RWPE2 (cell line): ENCODE results near the gene MIS18A.

ENCODE experiments used
- ATAC-seq: fragments of 200-7000 bp; cut with Tn5 transposase; 3 replicates; pipeline ENCODE4 v1.9.1; 2021; ENCODE audit warnings: low read depth
- DNase-seq: peaks from one replicate; pipeline ENCODE4 v3.0.0-alpha.2; 2020; ENCODE audit warnings: low spot score
- H3K27ac ChIP-seq: fragments of 450-650 bp; 2 replicates; pipeline ENCODE4 v1.5.1; 2017; ENCODE audit warnings: mild to moderate bottlenecking; ENCODE audit not compliant: poor library complexity, severe bottlenecking
- H3K27me3 ChIP-seq: fragments of 250-450 bp; sonication (Bioruptor Pico); 2 replicates; pipeline ENCODE4 v1.5.1; 2021; ENCODE audit warnings: mild to moderate bottlenecking, moderate library complexity; ENCODE audit not compliant: insufficient read depth, poor library complexity, severe bottlenecking
- H3K36me3 ChIP-seq: fragments of 250-450 bp; sonication (Bioruptor Pico); 2 replicates; pipeline ENCODE4 v1.5.1; 2020; ENCODE audit warnings: low read depth, mild to moderate bottlenecking, moderate library complexity
- H3K4me1 ChIP-seq: fragments of 250-450 bp; sonication (Bioruptor Pico); 2 replicates; pipeline ENCODE4 v1.5.1; 2021; ENCODE audit warnings: mild to moderate bottlenecking, moderate library complexity; ENCODE audit not compliant: insufficient read depth, poor library complexity, severe bottlenecking
- H3K4me3 ChIP-seq: fragments of 250-450 bp; sonication (Bioruptor Pico); 2 replicates; pipeline ENCODE4 v1.5.1; 2021; ENCODE audit warnings: mild to moderate bottlenecking, moderate library complexity; ENCODE audit not compliant: severe bottlenecking
- H3K9me3 ChIP-seq: fragments of 250-450 bp; sonication (Bioruptor Pico); 2 replicates; pipeline ENCODE4 v1.5.1; 2021; ENCODE audit warnings: mild to moderate bottlenecking, moderate library complexity; ENCODE audit not compliant: severe bottlenecking
- CTCF ChIP-seq: fragments of 450-650 bp; IDR thresholded peaks from one replicate; pipeline ENCODE4 v1.5.1; 2017; ENCODE audit warnings: mild to moderate bottlenecking, moderate library complexity; ENCODE audit not compliant: poor library complexity, severe bottlenecking

MIS18A gene

GRCh38 chr21:32257962-32258785 is 20.7 kb downstream of the MIS18A start:
- H3K27ac ChIP-seq: no peak overlapping the region
- ATAC-seq: peak; percentile 88
- no peaks in the 10 kb centered on the region for H3K36me3 ChIP-seq
- DNase-seq: no peak
- H3K27me3 ChIP-seq: no peaks in the 10 kb centered on the region
- peak; percentile 82 for TF ChIP-seq CTCF
- peaks cover 3% of the 10 kb centered on the region for H3K4me1 ChIP-seq
- H3K9me3 ChIP-seq: no peaks in the 10 kb centered on the region
- no peak overlapping the region for H3K4me3 ChIP-seq

DNA sequence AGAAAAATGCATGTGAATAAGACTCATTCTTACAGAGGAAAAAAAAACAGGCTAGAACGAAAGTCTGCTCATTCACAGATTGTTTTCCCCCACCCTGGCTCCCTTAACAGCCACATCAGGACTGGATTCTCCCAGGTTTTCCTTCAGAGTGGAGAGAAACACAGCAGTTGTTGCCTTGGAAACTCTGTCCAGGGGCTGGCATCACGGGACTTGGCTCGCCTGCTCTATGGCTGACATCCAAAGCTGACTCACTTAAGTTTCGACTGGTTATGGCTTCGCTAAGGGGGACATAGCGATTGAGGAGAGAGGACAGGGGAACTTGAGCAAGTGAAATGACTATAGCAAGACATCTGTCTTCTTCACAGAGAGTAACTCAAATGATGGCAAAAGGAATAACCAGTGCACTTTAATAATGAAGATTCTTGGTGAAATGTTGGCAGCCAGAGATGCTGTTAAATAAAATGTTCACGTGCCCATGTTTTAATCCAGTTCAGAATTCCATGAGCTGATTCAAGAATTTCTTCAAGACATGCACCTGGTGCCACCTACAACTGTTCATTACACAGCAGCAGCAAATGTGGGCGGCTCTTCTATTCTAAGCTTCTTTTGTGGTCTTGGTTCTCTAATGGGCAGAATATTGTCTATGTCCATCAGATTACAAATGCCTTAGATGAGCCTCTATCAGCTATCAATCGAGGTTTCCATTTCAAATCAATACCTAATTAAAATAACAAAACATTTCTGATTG is 21.8 kb downstream of the MIS18A start:
- no peak overlapping the region for H3K27ac ChIP-seq
- no peak for TF ChIP-seq CTCF
- no peaks in the 10 kb centered on the region for H3K27me3 ChIP-seq
- no peak overlapping the region for H3K4me3 ChIP-seq
- H3K36me3 ChIP-seq: no peaks in the 10 kb centered on the region
- peaks cover 3% of the 10 kb centered on the region for H3K4me1 ChIP-seq
- DNase-seq: no peak
- ATAC-seq: peak; percentile 66
- H3K9me3 ChIP-seq: no peaks in the 10 kb centered on the region

- Histone ChIP-seq H3K36me3 (no peaks in the 10 kb centered on the region), H3K27ac (no peak overlapping the region), H3K27me3 (no peaks in the 10 kb centered on the region), H3K4me1 (peaks cover 3% of the 10 kb centered on the region), H3K4me3 (no peak overlapping the region), H3K9me3 (no peaks in the 10 kb centered on the region)
- no peak for ATAC-seq
- no peak for TF ChIP-seq CTCF
- DNase-seq: no peak
These were observed 22.6 kb downstream of the MIS18A start for GRCh38 chr21:32256251-32256650.

DNA sequence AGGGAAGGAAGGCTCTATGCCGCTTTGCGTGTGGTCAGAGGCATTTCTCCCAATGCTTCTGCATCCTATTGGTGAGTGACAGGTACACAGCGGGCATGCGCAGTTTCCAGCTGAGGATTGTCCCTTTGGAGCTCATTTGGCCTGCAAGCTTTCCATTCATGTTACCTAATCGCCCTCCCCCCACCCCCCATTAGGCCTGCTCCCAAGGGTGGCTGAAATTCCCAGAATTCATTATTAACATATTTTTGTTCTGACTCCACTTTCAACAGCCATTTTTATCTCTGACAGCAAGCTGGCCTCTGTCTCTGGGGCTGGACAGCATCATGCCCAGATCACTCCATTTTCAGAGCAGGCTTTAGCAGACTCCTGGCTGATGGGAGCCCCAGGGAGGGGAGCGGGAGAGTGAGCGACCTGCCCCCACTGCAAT is 25.6 kb downstream of the MIS18A start:
- Histone ChIP-seq H3K27ac (no peak overlapping the region), H3K36me3 (no peaks in the 10 kb centered on the region), H3K4me3 (no peak overlapping the region), H3K27me3 (peaks cover 19% of the 10 kb centered on the region), H3K9me3 (no peaks in the 10 kb centered on the region), H3K4me1 (peaks cover 3% of the 10 kb centered on the region)
- TF ChIP-seq CTCF: no peak
- ATAC-seq (no peak), DNase-seq (no peak)
